Measurements from ENCODE around the gene SIRT5.

The SIRT5 gene

DNA sequence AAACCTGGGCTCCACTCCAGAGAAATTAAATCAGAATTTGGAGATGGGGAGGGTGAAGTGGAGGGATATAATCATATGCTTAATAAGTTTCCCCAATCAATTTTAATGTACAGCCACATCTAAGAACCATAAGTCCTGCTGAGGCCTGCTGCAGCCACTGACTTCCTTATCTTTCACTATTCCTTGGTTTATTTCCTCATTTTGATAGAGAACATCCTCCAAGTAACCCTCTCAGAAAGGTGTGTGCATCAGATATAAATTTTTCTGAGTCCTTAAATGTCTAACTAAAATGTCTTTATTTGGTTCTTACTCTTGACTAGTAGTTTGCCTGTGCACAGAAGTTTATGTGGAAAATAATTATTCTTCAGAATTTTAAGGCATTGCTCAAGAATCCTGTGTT is 23.7 kb upstream of the SIRT5 start:
- TF ChIP-seq, protein P1, sequence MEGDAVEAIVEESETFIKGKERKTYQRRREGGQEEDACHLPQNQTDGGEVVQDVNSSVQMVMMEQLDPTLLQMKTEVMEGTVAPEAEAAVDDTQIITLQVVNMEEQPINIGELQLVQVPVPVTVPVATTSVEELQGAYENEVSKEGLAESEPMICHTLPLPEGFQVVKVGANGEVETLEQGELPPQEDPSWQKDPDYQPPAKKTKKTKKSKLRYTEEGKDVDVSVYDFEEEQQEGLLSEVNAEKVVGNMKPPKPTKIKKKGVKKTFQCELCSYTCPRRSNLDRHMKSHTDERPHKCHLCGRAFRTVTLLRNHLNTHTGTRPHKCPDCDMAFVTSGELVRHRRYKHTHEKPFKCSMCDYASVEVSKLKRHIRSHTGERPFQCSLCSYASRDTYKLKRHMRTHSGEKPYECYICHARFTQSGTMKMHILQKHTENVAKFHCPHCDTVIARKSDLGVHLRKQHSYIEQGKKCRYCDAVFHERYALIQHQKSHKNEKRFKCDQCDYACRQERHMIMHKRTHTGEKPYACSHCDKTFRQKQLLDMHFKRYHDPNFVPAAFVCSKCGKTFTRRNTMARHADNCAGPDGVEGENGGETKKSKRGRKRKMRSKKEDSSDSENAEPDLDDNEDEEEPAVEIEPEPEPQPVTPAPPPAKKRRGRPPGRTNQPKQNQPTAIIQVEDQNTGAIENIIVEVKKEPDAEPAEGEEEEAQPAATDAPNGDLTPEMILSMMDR (IDR thresholded peaks at IDR 0.05; ENCODE audit: extremely low read depth, missing control alignments): no peak

DNA sequence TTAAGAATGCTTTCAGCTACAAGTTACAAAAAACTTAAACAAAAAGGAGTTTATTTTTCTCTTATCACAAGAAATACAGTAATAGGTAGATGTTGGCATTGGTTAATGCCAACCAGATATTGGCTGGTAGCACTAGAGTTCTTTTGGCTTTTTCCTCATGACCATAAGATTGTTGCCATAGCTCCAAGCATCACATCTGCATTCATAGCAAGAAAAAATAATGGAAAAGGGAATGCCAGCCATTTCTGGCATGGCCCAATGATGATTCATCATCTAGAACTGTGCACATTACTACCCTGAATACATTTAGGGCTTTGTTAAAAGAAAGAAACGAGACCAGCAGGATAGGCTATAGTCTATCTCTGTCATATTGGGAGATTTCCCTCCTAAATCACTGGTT is 20.8 kb upstream of the SIRT5 start:
- no peak for DNase-seq (ENCODE audit: low spot score)
- TF ChIP-seq, protein P1 (IDR thresholded peaks at IDR 0.05; ENCODE audit: extremely low read depth, missing control alignments): no peak

More for the DNA sequence above, 23.7 kb upstream of the SIRT5 start:
- DNase-seq (ENCODE audit: low spot score): no peak

DNA sequence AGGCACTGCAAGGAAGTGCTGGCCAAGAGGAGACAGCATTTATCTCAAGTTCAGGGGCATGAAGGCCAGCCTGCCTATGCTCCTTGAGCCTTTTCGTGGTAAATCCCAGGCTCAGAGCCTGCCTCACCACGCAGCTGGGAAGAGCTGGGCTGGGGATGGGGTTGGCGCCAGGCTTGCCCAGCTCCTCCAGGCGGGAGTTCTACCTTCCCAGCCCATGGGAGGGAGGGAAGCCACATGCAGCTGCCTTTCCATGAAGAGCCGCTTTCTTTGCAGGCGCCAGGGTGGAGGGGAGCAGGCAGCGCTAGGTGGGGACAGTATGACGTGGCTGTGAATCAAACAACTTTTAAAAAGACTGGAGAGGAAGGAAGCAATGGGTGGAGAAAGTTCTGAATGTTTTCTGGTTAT is 19.5 kb upstream of the SIRT5 start:
- TF ChIP-seq, protein P1 (IDR thresholded peaks at IDR 0.05; ENCODE audit: extremely low read depth, missing control alignments): no peak
- no peak for DNase-seq (ENCODE audit: low spot score)

DNA sequence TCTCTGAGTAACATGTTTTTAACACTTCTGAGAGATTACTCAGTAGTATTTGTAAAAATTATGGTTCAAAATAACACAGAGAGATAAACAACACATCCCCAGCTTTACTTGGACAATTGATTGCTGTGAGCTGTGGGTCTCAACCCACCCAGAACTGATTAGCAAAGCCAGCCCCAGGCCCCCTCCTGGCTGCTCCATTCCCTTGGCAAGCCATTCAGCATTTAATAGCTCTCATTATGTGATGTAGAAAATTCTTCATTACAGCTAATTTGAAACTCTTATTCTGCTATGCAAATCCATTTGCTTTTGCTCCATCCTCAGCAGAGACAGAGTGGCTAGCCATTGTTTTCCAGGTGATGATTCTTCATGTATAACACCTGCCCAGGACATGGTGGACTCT is 16.6 kb upstream of the SIRT5 start:
- DNase-seq (ENCODE audit: low spot score): no peak
- TF ChIP-seq, protein P1 (IDR thresholded peaks at IDR 0.05; ENCODE audit: extremely low read depth, missing control alignments): no peak

DNA sequence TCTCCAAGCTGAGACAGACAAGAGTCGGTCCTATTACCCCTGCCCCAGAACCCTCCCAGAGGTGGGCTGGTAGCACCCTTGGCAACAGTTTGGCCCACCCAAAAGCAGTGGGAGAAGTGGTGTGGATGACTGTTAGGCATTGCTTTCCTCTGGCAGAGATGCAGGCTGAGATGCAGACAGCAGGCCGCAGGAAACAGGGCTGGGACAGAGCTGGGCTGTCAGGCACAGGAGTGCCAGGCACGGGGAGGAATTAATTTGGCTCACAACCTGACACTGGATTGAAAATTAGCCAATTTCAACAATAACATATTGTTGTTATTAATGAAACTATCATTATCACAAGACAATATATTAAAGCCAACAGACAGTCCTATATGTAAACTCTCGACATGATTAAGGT is 15.7 kb upstream of the SIRT5 start:
- TF ChIP-seq, protein P1 (IDR thresholded peaks at IDR 0.05; ENCODE audit: extremely low read depth, missing control alignments): no peak
- DNase-seq (ENCODE audit: low spot score): no peak

DNA sequence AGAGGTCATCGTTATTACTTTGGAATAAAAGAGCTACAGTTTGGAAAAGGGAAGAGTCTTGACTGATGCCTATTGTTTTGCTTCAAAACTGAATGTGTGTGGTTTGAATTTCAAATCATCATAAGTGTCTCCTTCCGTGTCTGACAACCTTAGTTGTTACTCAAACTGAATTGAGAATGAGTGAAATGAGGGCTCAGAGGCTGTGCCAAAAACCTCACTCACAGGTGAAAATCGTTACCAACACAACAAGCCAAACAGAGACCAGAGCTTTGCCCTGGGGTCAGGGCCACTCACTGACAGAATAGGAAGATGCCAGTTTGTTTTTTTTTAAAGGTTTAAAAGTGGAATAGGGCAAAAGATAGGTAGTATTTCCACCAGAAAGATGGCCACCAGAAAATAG is 15.2 kb upstream of the SIRT5 start:
- no peak for DNase-seq (ENCODE audit: low spot score)
- TF ChIP-seq, protein P1 (IDR thresholded peaks at IDR 0.05; ENCODE audit: extremely low read depth, missing control alignments): no peak

DNA sequence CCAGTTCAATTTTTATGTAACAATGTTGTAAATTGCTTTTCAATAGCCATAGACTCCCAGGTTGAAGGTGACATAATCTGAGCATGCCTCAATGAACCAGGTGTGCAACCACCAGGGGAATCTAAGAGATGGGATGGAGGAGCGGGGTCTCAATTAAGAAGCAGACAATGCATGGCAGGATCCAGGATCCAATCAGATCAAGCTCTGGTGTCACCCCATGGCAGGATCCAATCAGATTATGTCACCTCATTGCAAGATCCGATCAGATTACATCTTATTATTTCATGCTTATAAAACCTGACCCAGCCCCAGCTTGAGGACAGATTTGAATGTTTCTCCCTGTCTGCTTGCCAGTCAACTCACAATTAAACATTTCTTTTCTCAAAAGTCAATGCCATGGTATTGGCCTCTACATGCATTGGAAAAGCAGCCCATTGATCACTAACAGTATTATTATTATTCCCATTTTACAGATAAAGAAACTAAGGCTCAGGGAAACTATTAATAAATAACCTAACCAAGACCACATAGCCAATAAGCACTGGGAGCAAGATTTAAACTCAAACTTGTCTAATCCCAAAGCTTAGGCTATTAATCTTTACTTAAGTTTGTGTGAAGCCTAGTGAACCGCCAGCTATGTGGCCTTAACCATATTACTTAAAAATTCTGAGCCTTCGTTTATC is 14.3 kb upstream of the SIRT5 start:
- TF ChIP-seq, protein P1 (IDR thresholded peaks at IDR 0.05; ENCODE audit: extremely low read depth, missing control alignments): no peak
- no peak for DNase-seq (ENCODE audit: low spot score)

Data from GM20000 (cell line).